ENCODE measurements around the gene FCRL1. TPM values are rescaled to one million over a fixed set of nuclear protein-coding genes. Genes with fewer than 3 reads are reported as not detected.

FCRL1 gene
- total RNA-seq, 1 experiment from 2014 or later, result not detected

DNA sequence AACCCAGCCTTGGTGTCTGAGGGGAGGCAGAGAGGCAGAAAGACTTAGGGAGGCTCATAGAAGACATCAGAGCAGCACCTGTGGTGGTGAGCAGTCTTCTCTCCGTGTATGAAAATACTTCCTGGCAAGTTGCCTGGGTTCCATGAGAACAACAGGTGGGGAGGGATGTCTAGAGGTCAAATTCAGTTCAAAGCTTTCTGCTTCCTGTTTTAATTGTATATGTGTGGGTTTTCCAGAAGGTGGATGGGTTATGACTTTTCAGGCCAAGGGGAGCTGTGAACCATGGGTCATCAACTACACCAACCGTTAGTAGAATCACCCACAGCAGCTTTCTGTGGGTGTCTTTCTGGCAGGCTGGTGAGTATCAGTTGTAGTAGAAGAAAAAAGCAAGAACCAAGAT lies 38.9 kb downstream of the FCRL1 start:
- Histone ChIP-seq H2BK12ac (ENCODE audit: insufficient read length, low read depth, low read length) (no peak overlapping the region), H3K56ac (ENCODE audit: insufficient read length, low read depth, low read length) (no peak overlapping the region), H3K9ac (ENCODE audit: extremely low read depth, insufficient read length, low read length) (no peak overlapping the region), H3K27ac (ENCODE audit: insufficient read length, low read depth, low read length) (no peak overlapping the region), H4K5ac (ENCODE audit: insufficient read length, low read depth, low read length) (no peak overlapping the region), H3T11ph (ENCODE audit: low read length) (no peak overlapping the region), H3K9me3 (ENCODE audit: control insufficient read depth, low read depth, low read length) (no peaks in the 10 kb centered on the region), H3K79me1 (ENCODE audit: insufficient read depth, low read depth, low read length, poor library complexity, severe bottlenecking) (no peaks in the 10 kb centered on the region), H3K18ac (ENCODE audit: insufficient read length, low read depth, low read length) (no peak overlapping the region), H2AK5ac (ENCODE audit: insufficient read length, low read length) (no peak overlapping the region), H3K4me1 (ENCODE audit: insufficient read depth, low read length) (peaks cover 3% of the 10 kb centered on the region; the same call in 1 of the 2 replicates), H2BK5ac (ENCODE audit: insufficient read length, low read length) (no peak overlapping the region), H3K4me2 (ENCODE audit: insufficient read depth, insufficient read length, low read length) (no peak overlapping the region), H3K14ac (ENCODE audit: insufficient read depth, low read length) (no peak overlapping the region), H3K4ac (ENCODE audit: low read depth, low read length) (no peak overlapping the region), H4K91ac (ENCODE audit: insufficient read length, low read depth, low read length) (no peak overlapping the region), H3K23ac (ENCODE audit: insufficient read length, low read depth, low read length) (no peak overlapping the region), H4K8ac (replicated peaks; ENCODE audit: insufficient read length, low read depth, low read length) (no peak overlapping the region), H3K27me3 (ENCODE audit: insufficient read depth, low read length) (no peaks in the 10 kb centered on the region), H2BK120ac (ENCODE audit: low read depth, low read length, poor library complexity, severe bottlenecking) (no peak overlapping the region), H2BK20ac (ENCODE audit: low read depth, low read length, poor library complexity, severe bottlenecking) (no peak overlapping the region), H3K79me2 (ENCODE audit: insufficient read depth, low read length) (no peaks in the 10 kb centered on the region), H2BK15ac (ENCODE audit: low read depth, low read length) (no peak overlapping the region), H4K20me1 (ENCODE audit: control insufficient read depth, insufficient read depth, insufficient read length) (no peaks in the 10 kb centered on the region), H3K23me2 (ENCODE audit: insufficient read length, low read depth, low read length, poor library complexity, severe bottlenecking) (no peaks in the 10 kb centered on the region), H2AFZ (ENCODE audit: low read length) (no peak overlapping the region)
- Mint-ChIP-seq H3K9me3 (no peaks in the 10 kb centered on the region), H3K27me3 (ENCODE audit: low read depth) (no peaks in the 10 kb centered on the region), H3K4me1 (peaks cover 7 to 9% of the 10 kb centered on the region in 2 experiments), H3K4me3 (no peak overlapping the region), H3K36me3 (ENCODE audit: insufficient read depth in 1 of 3, low read depth in 3 of 3) (no peaks in the 10 kb centered on the region), H3K27ac (no peak overlapping the region)
- no peak for DNase-seq
- TF ChIP-seq, protein P1, sequence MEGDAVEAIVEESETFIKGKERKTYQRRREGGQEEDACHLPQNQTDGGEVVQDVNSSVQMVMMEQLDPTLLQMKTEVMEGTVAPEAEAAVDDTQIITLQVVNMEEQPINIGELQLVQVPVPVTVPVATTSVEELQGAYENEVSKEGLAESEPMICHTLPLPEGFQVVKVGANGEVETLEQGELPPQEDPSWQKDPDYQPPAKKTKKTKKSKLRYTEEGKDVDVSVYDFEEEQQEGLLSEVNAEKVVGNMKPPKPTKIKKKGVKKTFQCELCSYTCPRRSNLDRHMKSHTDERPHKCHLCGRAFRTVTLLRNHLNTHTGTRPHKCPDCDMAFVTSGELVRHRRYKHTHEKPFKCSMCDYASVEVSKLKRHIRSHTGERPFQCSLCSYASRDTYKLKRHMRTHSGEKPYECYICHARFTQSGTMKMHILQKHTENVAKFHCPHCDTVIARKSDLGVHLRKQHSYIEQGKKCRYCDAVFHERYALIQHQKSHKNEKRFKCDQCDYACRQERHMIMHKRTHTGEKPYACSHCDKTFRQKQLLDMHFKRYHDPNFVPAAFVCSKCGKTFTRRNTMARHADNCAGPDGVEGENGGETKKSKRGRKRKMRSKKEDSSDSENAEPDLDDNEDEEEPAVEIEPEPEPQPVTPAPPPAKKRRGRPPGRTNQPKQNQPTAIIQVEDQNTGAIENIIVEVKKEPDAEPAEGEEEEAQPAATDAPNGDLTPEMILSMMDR (conservative IDR thresholded peaks at IDR 0.05), result no peak
- no CpG with 5 or more reads among the region's 2 CpGs for WGBS (ENCODE audit: extremely low coverage, insufficient read length, low lambda C conversion rate)

Measured in H9 (cell line).